Suprapubic skin (tissue), 4 donors: Measurements from ENCODE around the gene CDKN2AIPNL. TPM values are rescaled to one million over a fixed set of nuclear protein-coding genes. Genes with fewer than 3 reads are reported as not detected.

Experiments used
- DNase-seq, 2 donors: peaks; one replicate each; pipeline ENCODE4 v3.0.0-alpha.2; 2019; ENCODE audit warnings: low spot score in 2 of 2
- H3K27ac ChIP-seq: fragments of 200-600 bp; sonication (generic); one replicate; pipeline ENCODE4 v1.5.1; 2019
- H3K27me3 ChIP-seq: fragments of 200-600 bp; sonication (generic); one replicate; pipeline ENCODE4 v1.5.1; 2019
- H3K36me3 ChIP-seq: fragments of 200-600 bp; sonication (generic); one replicate; pipeline ENCODE4 v1.5.1; 2019
- H3K4me1 ChIP-seq: fragments of 200-600 bp; sonication (generic); one replicate; pipeline ENCODE4 v1.5.1; 2019
- H3K4me3 ChIP-seq: fragments of 200-600 bp; sonication (generic); one replicate; pipeline ENCODE4 v1.5.1; 2019; ENCODE audit warnings: mild to moderate bottlenecking
- H3K9me3 ChIP-seq: fragments of 200-600 bp; sonication (generic); one replicate; pipeline ENCODE4 v1.5.1; 2019
- CTCF ChIP-seq, 2 donors: fragments of 200-600 bp in 1 of 2; fragments of 450-650 bp in 1 of 2; sonication (generic) in 1 of 2; IDR thresholded peaks; one replicate each; pipeline ENCODE4 v1.5.1; 2016 to 2019; ENCODE audit warnings: antibody characterized with exemption in 2 of 2, mild to moderate bottlenecking in 1 of 2, moderate library complexity in 1 of 2
- EP300 ChIP-seq: sonication (generic); formaldehyde crosslinking; IDR thresholded peaks from one replicate; pipeline ENCODE4 v1.6.1; 2017; ENCODE audit warnings: antibody characterized with exemption
- POLR2A ChIP-seq, 2 donors: fragments of 450-650 bp; IDR thresholded peaks; one replicate each; pipeline ENCODE4 v1.6.1; 2017; ENCODE audit warnings: antibody characterized with exemption in 2 of 2, mild to moderate bottlenecking in 2 of 2, moderate library complexity in 2 of 2
- POLR2AphosphoS5 ChIP-seq, 3 donors: sonication (generic); formaldehyde crosslinking; IDR thresholded peaks; one replicate each; pipeline ENCODE4 v1.6.1; 2017; ENCODE audit warnings: antibody characterized with exemption in 3 of 3
- WGBS: methylation state at CpG from one replicate; pipeline ENCODE4 v1.1.5; 2018; 5-methylcytosine and 5-hydroxymethylcytosine counted together
- total RNA-seq, 4 donors: library from RNA; depleted of rRNA; stranded (reverse); fragments of >200 nt; gene quantifications; one replicate each; pipeline ENCODE4 v1.1.0, GENCODE V29; 2016

CDKN2AIPNL gene
- total RNA-seq, 4 donors from 2014 or later, result 14.7 to 21.9 (median 21.4) TPM

- Histone ChIP-seq H3K4me1 (peaks cover 20% of the 10 kb centered on the region), H3K27me3 (no peaks in the 10 kb centered on the region), H3K4me3 (no peak overlapping the region), H3K9me3 (no peaks in the 10 kb centered on the region), H3K27ac (no peak overlapping the region), H3K36me3 (no peaks in the 10 kb centered on the region)
- DNase-seq, result peak in 1 of 2 donors; percentile 45
- 94% methylated on average over 3 of the region's 3 CpGs for WGBS
- no peak for TF ChIP-seq EP300
- TF ChIP-seq POLR2AphosphoS5 (IDR thresholded peaks at IDR 0.05), result no peak
- TF ChIP-seq CTCF (IDR thresholded peaks at IDR 0.05), result no peak
- no peak for TF ChIP-seq POLR2A (IDR thresholded peaks at IDR 0.05)
These were observed 46.1 kb upstream of the CDKN2AIPNL start for GRCh38 chr5:134457801-134458200.

GRCh38 chr5:134456825-134457224 lies 45.1 kb upstream of the CDKN2AIPNL start:
- peaks cover 26% of the 10 kb centered on the region for H3K4me1 ChIP-seq
- 74% methylated on average over 4 of the region's 4 CpGs for WGBS
- TF ChIP-seq POLR2AphosphoS5 (IDR thresholded peaks at IDR 0.05), result no peak
- no peak for TF ChIP-seq CTCF (IDR thresholded peaks at IDR 0.05)
- TF ChIP-seq POLR2A (IDR thresholded peaks at IDR 0.05), result no peak
- no peak for TF ChIP-seq EP300
- no peak overlapping the region for H3K4me3 ChIP-seq
- no peaks in the 10 kb centered on the region for H3K27me3 ChIP-seq
- H3K27ac ChIP-seq, result no peak overlapping the region
- H3K9me3 ChIP-seq, result no peaks in the 10 kb centered on the region
- no peak for DNase-seq
- H3K36me3 ChIP-seq, result no peaks in the 10 kb centered on the region

GRCh38 chr5:134455466-134455865 lies 43.8 kb upstream of the CDKN2AIPNL start:
- no peak for DNase-seq
- peaks cover 30% of the 10 kb centered on the region for H3K4me1 ChIP-seq
- 93% methylated on average over 8 of the region's 8 CpGs for WGBS
- no peak overlapping the region for H3K27ac ChIP-seq
- no peak overlapping the region for H3K4me3 ChIP-seq
- no peak for TF ChIP-seq CTCF (IDR thresholded peaks at IDR 0.05)
- TF ChIP-seq EP300, result no peak
- no peak for TF ChIP-seq POLR2AphosphoS5 (IDR thresholded peaks at IDR 0.05)
- TF ChIP-seq POLR2A (IDR thresholded peaks at IDR 0.05), result no peak
- no peaks in the 10 kb centered on the region for H3K9me3 ChIP-seq
- H3K27me3 ChIP-seq, result no peaks in the 10 kb centered on the region
- no peaks in the 10 kb centered on the region for H3K36me3 ChIP-seq

GRCh38 chr5:134453016-134453415 lies 41.3 kb upstream of the CDKN2AIPNL start:
- Histone ChIP-seq H3K27me3 (no peaks in the 10 kb centered on the region), H3K9me3 (no peaks in the 10 kb centered on the region), H3K4me3 (no peak overlapping the region), H3K4me1 (peaks cover 13% of the 10 kb centered on the region), H3K36me3 (no peaks in the 10 kb centered on the region), H3K27ac (no peak overlapping the region)
- TF ChIP-seq EP300, result no peak
- DNase-seq, result no peak
- 75% methylated on average over 2 of the region's 2 CpGs for WGBS

GRCh38 chr5:134451936-134452505 lies 40.3 kb upstream of the CDKN2AIPNL start:
- WGBS, result 68% methylated on average over 1 of the region's 1 CpG
- TF ChIP-seq POLR2AphosphoS5 (IDR thresholded peaks at IDR 0.05), result no peak
- TF ChIP-seq POLR2A (IDR thresholded peaks at IDR 0.05), result no peak
- TF ChIP-seq CTCF (IDR thresholded peaks at IDR 0.05), result no peak
- no peak for TF ChIP-seq EP300

More at GRCh38 chr5:134451936-134452505, 40.3 kb upstream of the CDKN2AIPNL start:
- no peaks in the 10 kb centered on the region for H3K36me3 ChIP-seq
- peaks cover 9% of the 10 kb centered on the region for H3K4me1 ChIP-seq
- no peaks in the 10 kb centered on the region for H3K9me3 ChIP-seq
- DNase-seq, result no peak
- H3K27me3 ChIP-seq, result no peaks in the 10 kb centered on the region
- H3K4me3 ChIP-seq, result no peak overlapping the region
- H3K27ac ChIP-seq, result no peak overlapping the region
